GM19455 (cell line): ENCODE measurements around the gene SLC25A22.

Experiments
- ATAC-seq: cut with Tn5 transposase; IDR thresholded peaks from one replicate; pipeline ENCODE4 v1.9.1; 2021; ENCODE audit not compliant: unreplicated experiment

SLC25A22 gene

DNA sequence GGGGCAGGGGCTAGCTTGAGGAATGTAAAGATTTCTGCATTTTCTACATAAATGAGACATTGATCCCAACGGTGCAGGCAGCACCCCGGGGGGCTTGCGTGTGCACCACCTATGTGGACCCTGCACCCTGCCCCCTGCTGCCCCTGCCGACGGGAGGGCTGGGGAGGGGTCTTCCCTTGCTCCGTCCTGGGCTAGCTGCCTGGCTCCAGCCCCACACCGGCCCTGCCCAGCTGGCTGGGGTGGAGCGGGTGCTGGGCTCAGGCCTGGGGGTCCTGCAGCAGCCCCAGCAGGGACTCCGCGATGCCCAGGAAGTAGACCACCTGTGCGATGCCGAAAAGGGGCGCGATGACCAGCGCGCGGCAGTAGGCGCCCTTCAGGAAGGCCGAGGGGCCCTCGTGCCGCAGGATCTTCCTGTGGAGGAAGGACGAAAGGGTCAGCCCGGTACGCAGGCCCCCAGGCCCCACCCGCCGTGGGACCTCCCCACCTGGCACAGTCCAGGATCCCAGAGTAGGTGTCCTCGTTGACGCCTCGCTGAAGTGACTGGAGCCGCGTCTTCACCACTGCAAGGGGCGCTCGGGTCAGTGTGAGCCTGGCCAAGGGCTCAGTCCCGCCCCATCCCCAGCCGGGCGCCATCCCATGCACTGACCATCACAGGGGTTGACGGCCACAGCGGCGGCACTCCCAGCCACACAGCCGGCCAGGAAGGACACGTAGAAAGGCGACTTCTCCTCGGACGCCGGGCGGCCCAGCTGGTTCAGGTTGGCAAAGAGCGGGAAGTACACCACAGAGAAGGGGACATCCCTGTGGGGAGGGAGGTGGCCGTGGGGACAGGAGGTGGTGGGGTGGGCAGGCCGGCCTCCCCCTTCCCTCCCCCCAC lies 6.2 kb downstream of the SLC25A22 start:
- no peak for ATAC-seq

DNA sequence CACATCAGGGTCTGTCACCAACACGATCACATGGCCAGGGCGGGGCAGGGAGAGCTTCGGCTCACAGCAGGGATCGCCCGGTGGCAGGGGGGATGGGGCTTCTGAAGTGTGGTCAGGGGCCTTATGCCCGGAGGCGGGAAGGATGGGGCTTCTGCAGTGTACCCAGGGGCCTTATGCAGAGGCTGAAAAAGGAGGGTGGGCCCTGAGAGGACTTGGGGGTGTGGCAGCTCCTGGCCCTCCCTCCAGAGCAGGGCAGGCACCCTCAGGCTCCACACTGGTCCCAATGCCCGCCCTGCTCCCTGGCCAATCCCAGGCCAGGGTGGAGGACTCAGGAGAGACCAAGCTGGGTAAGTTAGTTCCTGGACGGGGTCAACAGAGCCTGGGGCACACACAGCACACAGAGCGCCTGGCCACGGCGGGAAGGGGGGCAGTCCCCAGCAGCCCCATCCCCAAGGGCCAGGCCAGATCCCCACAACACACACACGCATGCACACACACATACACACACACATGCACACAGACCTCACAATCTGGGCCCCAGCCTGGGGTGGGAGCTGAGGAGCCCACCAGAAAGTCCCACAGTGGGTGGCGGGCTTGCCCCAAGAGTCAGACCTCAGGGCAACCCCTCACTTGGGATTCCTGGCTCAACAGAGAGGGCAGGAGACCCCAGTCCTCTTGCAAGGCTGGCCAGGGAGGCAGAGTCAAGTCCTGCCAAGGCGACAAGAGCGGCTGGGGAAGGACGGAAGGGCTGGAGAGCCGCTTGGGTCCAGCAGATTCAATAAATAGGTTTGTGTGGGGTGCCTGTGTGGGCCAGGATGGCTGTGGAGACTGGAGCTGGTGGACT lies 7.1 kb downstream of the SLC25A22 start:
- no peak for ATAC-seq

DNA sequence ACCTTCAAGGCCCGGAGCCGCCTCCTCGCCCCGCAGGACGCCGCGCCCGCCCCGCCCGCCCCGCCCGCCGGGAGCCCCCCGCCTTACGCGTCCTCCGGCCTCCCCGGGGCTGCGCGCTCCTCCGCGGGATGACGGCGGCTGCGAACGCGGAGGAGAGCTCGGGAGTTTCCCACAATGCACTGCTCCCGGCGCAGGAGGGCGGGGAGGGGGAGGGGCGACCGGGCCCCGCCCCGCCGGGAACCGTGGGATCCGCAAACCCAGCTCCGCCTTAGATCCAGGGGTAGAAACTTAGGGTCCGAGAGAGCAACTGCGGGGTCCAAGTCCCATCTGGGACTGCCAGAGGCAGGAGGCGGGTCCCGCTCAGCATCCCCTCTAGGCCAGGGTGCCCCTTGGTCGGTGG lies 8.1 kb downstream of the SLC25A22 start, which contains the start of gene CEND1:
Gene CEND1, minus strand, starts transcription at position 148 of the 400 bp plus-strand sequence. CDS start 1,514 bp downstream, outside the sequence.
- ATAC-seq = no peak

DNA sequence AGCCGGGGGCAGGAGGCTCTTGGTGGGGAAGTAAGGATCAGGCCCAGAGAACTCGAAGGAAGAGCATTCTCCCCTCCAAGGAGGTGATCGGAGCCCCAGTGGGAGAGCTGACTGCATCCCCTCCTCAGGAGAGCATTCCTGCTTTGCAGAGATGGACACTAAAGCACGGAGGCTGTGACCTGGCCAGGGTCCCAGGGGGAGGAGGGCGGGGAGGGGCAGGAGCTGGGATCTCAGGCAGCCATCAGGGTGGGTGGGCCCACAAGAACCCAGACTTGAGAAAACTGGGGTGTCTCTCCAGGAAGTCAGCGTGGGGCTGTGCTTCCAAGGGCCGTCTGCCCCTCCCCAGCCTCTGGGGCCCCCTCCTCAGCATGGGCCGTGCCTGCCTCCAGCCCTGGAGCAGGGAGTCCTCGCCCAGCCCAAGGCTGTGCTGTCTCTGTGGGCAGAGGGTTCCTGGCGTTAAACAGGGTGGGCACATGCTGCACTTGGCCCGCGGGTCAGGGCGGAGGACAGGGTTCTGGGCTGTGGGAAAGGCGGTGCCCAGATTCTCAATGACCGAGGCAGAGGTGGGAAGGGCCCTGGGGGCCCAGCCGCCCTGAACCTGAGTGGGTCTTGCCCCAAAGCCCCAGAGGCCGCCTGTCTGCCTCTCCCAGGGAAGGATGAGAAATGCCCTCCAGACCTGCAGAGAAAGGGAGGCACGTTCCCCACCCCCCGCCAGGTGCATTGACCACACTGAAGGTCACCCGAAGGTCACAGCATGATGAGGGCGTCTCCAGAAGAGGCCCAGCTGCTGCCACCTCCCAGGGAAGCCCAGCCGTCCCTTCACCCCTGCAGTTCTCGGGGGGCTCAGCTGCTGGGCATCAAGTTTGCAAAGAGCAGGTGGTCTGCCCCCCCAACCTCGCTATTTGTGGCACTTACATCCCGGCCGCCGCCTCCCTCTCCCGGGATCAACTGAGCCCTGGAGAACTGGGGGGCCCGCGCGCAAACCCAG lies 8.8 kb downstream of the SLC25A22 start:
- no peak for ATAC-seq

DNA sequence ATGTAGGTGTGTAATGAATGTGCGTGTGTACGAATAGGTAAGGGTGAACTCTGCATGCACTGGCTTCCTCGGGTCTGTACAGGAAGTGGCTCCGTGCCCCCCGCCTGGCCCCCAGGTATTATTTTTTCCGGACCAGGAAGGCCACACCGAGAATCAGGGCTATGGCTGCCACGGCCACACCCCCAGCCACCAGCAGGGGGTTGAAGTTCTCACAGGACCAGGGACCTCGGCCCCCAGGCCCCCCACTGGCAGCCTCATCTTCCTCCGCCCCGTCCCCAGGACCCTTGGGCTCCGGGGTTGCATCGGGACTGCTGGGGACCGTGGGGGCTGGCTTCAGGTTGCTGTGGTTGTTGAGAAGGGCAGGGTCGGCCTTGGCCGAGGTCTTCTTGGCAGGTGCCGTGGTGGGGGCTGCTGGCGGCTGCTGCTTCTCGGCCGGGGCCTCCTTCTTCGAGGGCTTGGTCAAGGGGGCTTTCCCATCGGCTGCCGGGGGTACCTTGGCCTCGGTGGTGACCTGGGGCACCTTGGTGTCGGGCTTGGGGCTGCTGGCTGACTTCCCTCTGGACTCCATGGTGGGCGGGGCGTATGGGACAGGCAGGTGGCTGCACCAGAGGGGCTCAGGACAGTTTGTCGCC lies 10.0 kb downstream of the SLC25A22 start:
- ATAC-seq = no peak

DNA sequence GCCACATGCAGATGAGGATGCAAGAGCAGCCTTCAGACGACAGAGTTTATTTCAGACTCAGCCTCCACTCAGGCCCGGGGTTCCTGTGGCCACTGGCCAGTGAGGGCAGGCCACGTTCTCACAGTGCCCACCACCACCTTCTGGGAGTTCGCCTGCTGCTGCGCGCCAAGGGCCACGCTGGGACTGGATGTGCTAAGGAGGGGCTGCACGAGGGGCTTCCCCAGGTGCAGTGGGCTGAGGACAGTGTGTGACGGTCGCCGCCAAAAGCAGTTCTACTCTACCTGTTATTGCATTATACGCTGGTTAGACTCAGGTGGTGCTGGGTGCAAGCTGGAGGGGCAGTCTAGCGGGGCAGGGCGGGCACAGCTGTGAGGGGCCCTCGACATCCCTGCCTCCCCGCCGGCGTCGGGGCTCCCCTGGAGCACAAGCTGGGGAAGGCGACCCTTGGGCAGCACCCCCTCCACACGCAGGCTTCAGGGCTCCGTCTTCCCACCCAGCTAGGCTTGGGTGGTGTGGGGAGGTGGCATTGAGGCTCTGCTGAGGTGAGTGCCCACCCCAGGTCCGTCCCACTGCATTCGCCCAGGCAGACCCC lies 10.9 kb downstream of the SLC25A22 start:
- no peak for ATAC-seq

DNA sequence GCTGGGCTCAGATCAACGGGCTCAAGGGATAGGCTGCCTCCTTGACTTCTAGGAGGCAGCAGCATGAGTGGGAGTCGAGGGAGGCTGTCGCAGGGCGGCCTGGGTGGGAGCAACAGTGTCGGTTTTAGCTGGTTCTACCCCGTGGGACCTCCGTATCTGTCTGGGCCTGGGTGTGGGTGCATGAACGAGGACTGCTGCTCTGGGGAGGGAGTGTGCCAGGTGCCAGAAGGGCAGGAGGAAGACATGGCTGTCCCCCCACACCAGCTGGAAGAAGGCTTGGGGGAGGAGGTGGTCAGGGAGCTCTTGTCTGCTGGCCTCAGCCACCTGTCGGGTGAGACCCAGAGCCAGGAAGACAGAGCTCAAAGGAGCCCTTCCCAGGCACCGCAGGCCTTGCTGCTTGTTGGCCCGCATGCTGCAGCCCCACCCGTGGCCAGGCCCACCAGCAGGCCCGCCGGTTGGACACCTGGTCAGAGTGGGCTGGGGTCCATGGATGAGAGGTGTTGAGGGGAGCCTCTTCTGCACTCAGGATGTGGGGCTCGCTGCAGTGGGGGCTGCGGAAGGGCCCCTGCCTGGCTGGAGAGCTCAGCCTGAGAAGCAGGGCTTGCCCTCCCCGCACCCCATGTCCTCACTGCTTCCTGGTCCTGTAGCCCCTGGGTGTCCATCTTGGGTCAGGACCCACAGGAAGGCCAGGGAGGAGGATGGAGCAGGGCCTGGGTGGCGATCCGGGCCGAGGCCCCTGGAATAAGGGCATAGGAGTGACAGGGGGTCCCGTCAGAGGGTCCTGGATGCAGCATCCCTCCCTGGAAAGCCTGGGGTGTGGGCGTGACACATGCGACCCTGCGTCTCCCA lies 11.6 kb downstream of the SLC25A22 start:
- ATAC-seq = no peak

DNA sequence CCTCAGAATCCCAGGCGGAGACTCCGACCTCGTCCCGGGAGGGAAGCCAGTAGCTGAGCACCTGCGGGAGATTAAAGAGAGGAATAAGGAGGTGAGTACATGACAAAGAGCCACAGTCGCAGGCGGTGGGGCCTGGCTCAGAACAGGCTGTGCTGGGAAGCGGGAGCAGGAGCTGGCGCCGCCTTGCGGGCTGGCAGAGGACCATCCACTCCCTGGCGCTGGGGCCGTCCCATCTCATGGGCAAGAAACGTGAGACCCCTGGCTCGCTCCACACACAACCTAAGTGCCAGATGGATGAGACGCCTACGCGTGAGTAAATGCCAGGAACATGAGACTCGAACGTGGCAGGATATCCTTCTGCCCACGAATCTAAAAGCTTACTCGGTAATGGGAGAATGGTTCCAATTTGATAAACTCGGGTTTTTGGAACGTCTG lies 14.5 kb downstream of the SLC25A22 start:
- ATAC-seq = no peak

DNA sequence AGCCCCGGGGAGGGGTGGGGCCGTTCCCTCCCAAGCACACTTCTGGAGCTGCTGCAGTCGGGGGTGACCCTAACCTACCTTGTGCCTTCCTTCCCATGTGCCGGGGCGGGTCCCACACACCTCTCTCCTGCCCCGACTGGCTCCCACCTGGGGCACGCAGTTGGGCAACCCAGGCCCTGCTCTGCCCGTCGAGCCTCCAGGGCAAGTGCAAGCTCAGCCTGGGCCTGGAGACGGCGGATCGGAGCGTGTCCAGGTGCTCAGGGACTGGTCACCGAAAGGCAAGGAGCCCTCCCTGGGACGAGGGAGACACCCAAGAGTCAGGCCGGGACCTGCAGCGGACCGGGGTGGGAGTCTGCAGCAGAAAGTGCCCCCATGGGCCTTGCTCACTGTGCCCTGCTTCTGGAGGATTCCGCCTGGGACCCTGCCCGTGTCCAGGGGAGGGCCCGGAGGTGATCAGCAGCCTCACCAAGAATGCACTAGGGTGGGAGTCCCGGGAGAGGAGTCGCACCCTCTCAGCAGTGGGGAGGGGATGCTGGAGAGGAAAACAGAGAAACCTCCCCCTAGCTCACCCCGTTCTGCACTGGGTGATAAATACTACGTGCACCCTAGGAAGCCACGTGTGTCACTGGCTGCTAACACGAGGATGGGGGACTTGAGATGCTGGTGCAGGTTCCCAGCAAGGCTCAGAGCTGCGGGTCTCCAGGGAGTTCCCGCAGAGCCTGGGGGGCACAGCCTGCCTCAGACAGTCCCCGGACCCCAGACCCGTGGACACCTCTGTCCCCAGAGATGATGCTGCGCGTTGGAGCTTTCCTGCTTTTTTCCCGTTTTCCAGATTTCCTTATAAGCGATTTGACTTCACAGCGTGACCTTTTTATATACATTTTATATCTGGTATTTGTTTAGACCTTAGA lies 15.6 kb downstream of the SLC25A22 start:
- ATAC-seq = no peak

DNA sequence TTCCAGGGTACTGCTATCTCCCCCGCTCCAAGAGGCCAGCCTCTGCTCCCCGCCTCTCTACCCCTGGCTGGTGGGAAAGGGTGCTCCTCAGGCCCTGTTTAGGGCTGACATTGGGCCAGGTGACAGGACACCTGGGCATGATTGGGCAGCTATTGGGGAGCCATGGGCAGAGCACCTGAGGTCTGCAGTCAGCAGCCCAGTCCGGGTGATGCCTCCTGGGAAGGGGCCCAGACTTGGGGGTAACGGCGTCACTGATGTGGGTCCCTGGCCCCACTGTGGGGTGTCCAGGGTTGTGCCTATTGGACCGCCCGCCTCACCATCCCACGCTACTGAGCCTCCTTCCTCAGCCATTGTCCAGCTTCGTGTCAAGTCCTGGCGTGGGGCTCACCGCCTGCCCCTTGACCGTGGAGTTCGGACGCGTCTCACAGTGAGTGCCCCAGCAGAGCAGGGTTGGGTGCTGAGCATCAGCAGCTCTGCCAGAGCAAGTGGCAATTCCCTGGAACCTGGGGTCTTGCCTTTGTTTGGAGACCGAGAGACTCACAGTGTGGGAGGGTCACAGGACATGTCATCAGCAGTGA lies 18.0 kb downstream of the SLC25A22 start:
- ATAC-seq = no peak

DNA sequence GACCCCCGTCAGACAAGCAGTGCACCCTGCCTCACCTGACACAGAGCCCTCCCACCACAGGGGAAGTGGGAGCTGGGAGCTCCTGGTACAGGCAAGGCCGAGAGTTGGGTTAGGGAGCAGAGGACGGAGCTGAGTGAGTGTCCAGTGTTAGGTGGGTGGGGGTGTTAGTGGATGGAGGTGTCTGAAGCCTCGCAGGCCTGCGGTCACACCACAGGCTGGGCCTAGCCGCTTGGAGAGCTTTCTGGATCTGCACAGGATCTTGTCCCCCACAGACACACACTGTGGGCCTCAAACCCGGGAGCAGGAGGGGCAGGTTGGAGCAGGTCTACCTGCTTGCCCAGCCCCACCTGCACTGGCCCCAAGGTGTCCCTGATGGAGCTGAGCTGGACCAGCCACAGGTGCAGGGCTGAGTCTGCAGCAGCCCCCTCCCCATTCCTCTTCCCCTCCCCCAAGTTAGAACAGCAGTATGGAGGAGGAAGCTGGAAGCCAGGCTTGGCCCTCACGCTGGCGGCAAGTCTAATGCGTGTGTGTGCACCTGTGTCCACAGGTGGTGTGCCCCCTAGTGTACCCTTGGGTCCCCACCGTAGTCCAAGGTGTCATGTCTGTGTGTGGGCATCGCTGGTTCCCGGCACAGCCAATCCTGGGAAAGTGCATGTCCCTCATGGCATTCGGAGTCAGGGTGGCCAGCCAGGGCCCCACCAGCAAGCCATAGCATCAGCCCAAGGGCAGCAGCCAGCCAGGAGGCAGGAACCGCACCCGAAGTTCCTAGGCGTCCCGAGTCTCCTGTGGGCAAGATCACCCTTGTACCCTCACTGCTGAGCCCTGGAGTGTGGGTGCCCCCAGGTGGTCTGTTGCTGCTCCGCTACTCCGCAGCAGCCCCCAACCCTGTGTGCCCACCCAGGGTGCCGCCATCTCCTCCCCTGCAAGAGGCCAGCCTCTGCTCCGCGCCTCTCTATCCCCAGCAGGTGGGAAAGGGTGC lies 18.8 kb downstream of the SLC25A22 start:
- no peak for ATAC-seq

DNA sequence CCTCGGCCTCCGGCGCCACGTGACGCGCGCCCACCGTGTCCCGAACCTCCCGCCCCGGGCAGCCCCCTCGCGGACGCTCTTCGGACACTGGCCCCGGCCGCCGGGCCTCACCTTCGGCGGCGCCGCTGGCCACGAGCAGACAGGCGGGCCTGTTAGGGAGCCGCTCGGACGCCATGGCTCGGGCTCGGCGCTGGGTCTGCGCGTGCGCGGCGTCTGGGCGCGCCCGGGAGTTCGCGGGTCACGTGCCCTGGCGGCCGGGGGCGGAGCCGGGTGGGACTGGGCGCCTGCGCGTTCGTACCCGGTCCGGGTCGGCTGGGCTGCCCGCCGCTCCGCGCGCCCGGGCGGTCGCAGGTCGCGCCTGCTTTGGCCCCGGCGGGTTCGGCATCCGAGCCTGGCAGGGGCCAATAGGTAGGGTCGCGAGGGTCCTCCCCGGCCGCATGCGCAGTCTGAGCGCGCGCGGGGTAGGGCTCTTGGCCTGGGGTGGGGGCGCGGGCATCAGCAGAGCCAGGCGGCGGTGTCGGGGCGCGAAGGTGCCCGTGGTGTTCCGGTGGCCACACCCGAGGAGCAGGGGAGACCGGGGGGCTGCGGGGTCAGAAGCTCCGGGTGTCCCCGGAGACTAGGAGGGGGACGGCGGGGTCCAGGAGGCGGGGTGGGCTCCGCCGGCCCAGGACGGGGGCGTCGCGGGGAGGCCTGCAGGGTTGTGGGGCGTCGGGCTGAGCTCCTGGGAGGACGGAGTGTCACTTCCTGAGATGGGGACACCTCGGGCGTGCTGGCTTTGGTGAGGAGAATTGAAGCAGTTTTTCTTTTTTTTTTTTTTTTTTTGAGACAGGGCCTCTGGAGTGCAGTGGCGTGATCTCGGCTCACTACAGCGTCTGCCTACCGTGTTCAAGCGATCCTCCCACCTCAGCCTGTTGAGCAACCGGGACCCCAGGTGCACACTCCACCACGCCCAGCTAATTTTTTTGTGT lies 20.5 kb downstream of the SLC25A22 start, which contains the start of gene GATD1:
Gene GATD1, minus strand, starts transcription at position 200 of the 968 bp plus-strand sequence. Its CDS starts 25 bp downstream, at position 175.
- peak; percentile 72 for ATAC-seq

DNA sequence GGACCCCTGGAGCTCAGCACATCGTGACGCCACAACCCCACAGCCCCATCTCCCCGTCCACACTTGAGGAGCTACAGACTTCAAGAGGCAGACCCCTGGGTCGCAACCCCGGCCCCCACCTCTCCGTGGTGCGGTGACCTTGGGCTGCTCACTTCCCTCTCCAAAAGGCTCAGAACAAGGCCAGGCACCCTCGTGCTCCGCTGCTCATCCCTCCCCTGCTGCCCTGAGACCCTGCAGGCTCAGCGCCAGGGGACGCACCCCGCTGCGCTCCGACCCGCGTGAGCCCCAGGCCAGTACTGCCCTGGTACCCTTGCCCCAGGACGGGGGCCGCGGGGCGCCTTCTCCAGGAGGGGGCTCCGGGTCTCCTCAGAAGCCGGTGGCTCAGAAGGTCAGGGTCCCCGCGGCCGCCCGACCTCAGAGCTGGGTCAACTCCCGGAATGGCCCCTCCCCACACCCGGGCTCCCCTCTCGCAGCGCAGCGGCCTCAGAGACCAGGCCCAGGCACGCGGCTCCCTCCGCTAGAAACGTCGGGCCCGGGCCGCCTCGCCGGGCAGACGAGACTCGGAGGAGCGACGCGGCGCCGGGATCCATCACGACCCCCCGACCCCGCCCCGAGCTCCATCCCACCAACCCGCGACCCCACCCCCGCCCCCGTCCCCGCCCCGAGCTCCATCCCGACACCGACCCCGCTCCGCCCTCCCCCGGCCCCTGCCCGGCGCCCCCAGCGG lies 21.4 kb downstream of the SLC25A22 start:
- peak; percentile 42 for ATAC-seq

DNA sequence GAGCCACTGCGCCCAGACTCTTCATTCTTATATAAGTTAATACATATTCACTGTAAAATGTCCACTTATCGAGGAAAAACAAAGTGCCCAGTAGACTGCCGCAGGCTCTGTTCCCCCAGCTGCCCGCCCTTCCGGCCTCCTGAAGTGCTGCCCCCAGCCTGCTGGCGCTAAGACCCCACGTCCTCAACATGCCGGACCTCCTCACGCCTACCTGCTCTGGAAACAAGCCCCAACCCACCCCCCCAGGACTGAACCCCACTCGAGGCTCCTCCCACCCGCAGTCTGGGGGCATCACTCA lies 21.9 kb downstream of the SLC25A22 start:
- ATAC-seq = no peak
